Tongue (tissue), 3 donors: Measurements from ENCODE around the gene GCSAM. TPM values are rescaled to one million over a fixed set of nuclear protein-coding genes. Genes with fewer than 3 reads are reported as not detected.
"Not testable (repeated sequence)": the region's sequence is repeated elsewhere in the genome, so short reads cannot be mapped to it uniquely, and the experiment has no call there.

ENCODE experiments used
- DNase-seq: peaks from one replicate; pipeline ENCODE4 v3.0.0-alpha.2; 2015
- small RNA-seq: library from RNA; depleted of rRNA; stranded (forward); fragments of <200 nt; gene quantifications from one replicate; pipeline ENCODE3, GENCODE V24; 2014; ENCODE audit warnings: low replicate concordance
- total RNA-seq: library from RNA; depleted of rRNA; stranded (reverse); fragments of >200 nt; gene quantifications from one replicate; pipeline ENCODE4 v1.2.3, GENCODE V29; 2014

GCSAM gene
- total RNA-seq, 1 donor from 2014 or later: 0.41 TPM

DNA sequence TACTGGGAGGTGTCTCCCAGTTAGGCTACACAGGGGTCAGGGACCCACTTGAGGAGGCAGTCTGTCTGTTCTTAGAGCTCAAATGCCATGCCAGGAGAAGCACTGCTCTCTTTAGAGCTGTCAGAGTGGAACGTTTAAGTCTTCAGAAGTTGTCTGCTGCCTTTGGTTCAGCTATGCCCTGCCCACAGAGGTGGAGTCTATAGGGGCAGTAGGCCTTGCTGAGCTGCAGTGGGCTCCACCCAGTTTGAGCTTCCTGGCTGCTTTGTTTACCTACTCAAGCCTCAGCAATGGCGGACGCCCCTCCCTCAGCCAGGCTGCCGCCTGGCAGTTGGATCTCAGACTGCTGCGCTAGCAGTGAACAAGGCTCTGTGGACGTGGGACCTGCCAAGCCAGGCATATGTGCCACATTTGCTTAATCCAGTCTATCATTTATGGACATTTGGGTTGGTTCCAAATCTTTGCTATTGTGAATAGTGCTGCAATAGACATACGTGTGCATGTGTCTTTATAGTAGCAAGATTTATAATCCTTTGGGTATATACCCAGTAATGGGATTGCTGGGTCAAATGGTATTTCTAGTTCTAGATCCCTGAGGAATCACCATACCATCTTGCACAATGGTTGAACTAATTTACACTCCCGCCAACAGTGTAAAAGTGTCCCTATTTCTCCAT, 60.5 kb downstream of the GCSAM start:
- DNase-seq: not testable (repeated sequence)

Small RNA genes within 50 kb of the gene (small RNA-seq; reads per million reads assigned to genes)
- not detected for gene MIR567

Other genes with a start within 250 kb of the GCSAM start
- 49.4 TPM for gene ABHD10, start 154.2 kb downstream of the GCSAM start, total RNA-seq
- gene TAGLN3, start 134.3 kb downstream of the GCSAM start, total RNA-seq: 1.6 TPM
- not detected for gene TMPRSS7, start 98.5 kb downstream of the GCSAM start, total RNA-seq
- gene C3orf52, start 46.9 kb downstream of the GCSAM start, total RNA-seq: 4.2 TPM
- gene SLC9C1, start 161.0 kb upstream of the GCSAM start, total RNA-seq: 3.2 TPM
- gene CD200, start 199.9 kb upstream of the GCSAM start, total RNA-seq: 10.2 TPM